SHP77 treated with DMSO at 0.1 percent for 48 hours (cell line): ENCODE data around the gene C14orf132.
"Not testable (repeated sequence)": the region's sequence is repeated elsewhere in the genome, so short reads cannot be mapped to it uniquely, and the experiment has no call there.

Experiments used
- DNase-seq: peaks from one replicate; lab custom pipeline; 2025; lab: John Stamatoyannopoulos, UW

The C14orf132 gene

DNA sequence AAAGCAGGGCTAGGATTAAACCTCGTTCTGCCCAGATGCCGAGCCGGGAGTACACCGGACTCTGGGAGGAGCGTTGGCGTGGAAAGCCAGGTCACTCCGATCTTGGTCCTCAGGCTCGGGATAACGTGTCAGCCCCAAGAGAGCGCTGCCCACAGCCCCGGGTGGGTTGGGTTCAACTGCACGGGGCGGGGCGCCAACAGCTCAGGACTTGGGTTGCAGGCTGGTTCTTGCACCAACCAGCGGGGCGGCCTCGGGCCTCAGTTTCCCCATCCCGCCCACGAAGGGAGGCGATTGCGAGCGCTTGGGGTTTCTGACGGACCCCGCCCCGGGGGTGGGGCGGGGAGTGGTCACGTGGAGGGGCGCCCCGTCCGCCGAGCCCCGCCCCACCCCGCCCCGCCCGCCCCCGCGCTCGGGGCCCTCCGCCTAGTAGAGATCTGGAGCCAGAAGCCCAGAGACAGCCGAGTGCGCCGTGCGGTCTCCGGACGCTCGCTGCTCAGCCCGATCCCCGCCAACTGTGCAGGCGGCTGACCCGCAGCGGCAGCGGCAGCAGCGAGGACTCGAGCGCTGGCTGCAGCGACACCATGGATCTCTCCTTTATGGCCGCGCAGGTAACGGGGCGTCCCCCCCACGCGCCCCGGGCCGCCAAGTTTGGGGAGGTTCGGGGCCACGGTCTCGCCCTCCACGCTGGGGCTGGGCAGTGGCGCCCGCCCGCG is at the start of gene C14orf132:
Gene C14orf132 (plus strand): TSS at position 443 of the 713 bp plus-strand sequence. CDS start 139 bp downstream, at position 582.
- DNase-seq: no peak

DNA sequence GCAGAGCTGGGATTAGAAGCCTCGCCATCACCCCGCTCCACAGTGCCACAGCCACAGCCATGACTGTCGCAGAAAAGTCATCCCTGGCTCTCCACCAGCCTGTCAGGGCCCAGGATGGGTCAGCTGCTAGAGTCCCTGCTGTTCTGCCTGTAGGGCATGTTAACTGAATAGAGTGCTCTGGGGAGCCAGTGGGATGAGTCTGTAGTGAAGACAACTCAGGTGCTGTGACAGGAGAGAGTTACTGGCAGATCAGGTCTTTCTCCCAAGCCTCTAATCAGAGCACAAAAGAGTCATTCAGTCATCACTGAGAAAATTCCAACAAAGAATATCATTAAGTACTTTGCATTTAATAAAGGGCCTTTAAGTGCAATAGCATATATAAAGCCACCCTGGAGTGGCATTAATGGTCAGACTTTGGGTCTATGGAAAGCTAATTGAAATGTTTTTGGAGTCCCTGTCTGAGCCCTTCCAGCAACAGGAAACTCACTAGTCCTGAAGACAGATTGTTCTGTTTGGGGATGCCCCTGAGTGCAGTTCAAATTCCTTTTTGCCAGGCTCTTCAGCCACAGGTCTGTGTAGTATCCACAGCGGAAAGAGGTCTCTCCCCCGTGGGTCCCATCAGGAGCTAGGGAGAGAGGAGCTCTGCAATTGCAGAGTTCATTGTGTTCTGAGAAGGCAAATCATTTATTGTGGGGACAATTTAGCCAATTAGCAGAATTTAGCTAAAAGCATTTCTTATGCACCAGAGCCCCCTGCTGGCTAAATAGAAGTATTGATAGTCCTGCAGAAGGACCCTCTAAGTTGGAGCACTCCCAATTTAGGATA is 45.2 kb upstream of the C14orf132 start:
- peak; percentile 33 for DNase-seq

DNA sequence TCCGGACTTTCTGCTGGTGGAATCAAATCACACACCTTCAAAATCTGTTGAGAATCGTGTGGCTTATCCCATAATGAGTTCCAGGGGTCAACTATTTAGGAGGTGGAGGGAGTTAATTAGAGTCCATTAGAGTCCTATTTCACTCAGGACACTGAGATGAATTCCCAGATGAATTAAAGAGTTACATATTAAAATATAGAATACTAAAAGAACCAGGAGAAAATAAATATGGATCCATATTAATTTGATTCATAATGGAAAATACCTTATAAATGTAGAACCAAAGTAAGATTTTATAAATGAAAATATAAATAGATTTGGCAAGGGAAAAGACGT is 44.6 kb upstream of the C14orf132 start:
- no peak for DNase-seq

GRCh38 chr14:95998656-95999055 is 40.5 kb upstream of the C14orf132 start:
- no peak for DNase-seq

DNA sequence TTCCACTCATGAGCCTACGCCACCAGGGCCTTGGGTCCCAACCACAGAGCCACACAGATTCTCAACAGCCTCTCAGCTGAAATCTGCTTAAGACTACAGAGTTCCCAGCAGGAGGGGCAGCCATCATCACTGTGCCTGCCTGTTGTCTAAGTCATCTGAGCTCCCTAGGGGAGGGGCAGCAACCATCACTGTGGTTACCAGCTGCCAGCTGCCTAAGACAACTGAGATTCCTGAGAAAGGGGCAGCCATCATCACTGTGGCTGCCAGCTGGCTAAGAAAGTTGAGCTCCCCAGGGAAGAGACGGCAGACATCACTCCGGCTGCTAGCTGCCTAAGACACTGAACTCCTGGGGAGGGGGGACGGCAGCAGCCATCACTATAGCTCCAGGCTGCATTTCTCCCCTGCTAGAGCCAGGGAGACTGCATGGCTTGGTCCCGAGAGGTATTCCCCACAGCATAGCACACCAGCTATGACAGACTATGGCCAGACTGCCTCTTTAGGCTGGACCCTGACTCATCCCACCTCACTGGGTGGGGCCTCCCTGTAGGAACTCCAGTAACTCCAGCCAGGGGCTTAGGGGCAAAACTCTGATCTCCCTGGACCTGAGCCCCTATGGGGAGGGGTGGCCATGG is 37.2 kb upstream of the C14orf132 start:
- DNase-seq: no peak

- no peak for DNase-seq
Measured at GRCh38 chr14:96002498-96002884, 36.7 kb upstream of the C14orf132 start.

GRCh38 chr14:96011131-96011530 is 28.0 kb upstream of the C14orf132 start:
- DNase-seq: no peak

GRCh38 chr14:96011607-96012006 is 27.6 kb upstream of the C14orf132 start:
- no peak for DNase-seq

DNA sequence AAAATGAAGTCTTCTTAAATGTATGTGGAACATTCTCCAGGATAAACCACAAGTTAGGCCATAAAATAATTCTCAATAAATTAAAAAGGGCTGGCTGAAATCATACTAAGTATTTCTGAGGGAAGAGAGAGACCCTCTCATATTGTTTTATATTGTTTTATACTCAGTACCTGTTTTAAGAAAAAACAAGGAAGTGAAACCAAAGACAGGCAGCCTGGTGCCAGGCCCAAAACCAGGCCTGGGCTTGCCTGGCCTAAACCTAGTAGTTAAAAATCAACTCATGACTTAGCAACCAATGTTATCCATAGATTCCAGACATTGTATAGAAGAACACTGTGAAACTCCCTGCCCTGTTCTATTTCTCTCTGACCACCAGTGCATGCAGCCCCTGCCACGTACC is 26.4 kb upstream of the C14orf132 start:
- not testable (repeated sequence) for DNase-seq

DNA sequence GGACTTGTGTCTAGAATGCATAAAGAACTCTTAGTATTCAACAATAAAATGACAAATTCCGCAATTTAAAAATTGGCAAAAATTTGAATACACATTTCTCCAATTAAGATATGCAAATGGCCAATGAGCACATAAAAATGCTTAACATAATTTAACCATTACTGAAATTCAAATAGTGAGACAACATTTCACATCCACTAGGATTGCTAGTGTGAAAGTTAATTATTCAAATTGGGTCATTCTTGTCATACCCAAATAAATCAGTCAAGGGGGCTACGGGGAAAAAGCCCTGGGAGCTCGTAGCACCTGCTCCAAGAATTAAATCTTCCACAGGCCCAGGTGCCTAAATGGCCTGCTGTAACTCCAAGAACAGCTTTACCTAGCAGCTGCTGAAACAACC is 25.0 kb upstream of the C14orf132 start:
- DNase-seq: no peak

- peak; percentile 41 for DNase-seq
Measured at GRCh38 chr14:96016501-96017160, 22.5 kb upstream of the C14orf132 start.

GRCh38 chr14:96017882-96018281 is 21.3 kb upstream of the C14orf132 start:
- no peak for DNase-seq

DNA sequence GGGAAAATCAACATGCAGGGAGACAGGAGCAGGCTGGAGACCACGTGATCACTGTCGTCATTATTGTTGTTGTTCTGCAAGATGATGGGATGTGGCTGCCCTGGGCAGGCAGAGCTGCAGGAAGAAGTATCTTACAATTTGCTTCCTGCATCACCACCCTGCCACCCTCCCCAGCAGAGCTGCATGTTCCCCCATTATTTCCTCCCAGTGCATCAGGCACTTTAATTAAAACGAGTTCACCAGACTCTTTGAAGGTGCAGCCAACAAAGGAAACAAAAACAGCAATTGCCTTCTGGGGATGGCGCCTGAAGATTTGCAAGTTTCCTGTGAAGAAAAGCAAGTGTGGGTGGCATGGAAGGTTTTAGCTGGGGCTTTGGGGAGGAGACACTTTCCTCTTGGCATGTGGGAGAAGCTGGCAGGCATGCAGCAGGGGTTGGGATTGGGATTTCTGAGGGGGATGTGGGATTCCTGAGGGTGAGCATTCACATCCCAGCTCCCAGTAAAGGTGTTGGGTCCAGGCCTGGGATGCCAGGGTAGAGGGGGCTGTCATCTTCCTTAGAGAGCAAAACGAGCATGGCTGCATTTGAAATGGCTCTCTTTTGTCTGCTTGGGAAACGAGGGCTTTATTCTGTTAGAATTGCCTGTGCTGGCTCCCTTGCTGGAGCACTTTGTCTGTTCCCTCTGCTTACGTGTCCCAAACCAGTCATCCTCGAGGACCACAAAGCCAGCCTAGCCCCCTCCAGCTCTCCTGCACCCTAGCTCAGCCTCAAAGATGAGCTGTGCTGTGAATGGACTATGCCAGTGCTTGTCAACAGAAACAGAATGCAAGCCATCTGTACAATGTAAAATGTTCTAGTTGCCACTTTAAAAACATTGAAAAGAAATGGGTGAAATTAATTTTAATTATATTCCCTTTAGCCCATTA is 11.5 kb upstream of the C14orf132 start:
- no peak for DNase-seq

- no peak for DNase-seq
Measured at GRCh38 chr14:96029089-96029645, 10.0 kb upstream of the C14orf132 start.

GRCh38 chr14:96030108-96030760 is 8.9 kb upstream of the C14orf132 start:
- no peak for DNase-seq

- no peak for DNase-seq
Measured at GRCh38 chr14:96031691-96032090, 7.5 kb upstream of the C14orf132 start.

GRCh38 chr14:96035456-96035855 is 3.7 kb upstream of the C14orf132 start:
- DNase-seq: no peak

DNA sequence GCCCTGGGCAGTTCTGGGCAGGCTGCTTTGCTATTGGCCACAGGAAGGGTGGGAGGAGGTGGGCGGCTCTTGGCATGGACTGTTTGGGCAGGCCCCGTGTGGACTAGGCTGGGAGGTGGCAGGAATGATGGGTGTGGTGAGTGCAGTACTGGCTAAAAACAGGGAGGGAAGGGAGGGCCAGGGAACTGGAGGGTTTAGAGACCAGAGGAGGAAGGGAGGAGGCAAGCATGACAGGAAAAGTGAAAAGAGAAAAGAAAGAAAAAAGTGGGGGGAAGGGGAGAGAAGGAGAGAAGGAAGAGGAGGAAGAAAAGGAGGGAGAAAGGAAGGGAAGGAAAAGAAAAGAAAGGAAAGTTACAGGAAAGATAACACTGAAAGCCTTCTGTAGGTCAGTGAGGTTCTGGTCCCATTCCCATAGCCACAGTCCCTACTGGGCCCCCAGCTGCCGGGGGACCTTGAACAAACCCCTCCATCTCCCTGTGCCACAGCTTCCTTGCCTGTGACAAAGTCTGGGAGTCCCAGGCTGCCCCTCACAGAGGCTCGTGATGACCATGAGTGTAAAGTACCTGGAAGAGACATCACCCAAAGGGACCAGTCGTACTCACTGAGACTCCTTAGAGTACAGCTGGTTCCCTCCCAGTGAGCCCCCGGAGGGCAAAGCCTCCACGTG is 1.1 kb upstream of the C14orf132 start:
- DNase-seq: peak; percentile 43

DNA sequence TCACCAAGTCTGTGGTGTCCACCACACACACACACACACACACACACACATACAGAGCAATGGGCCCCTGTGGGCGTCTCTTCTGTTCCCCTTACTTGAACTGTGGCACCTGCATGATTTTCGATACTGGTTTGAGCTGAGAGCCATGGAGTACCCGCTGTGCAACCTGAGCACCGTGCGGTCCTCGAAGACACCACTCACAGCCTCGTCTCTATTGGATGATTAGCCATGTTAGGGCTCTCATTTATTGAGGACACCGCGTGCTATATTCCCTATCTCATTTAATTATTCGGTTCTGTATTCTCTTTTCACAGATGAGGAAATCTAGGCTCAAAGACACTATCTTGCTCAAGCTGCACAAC is 623 bp upstream of the C14orf132 start:
- no peak for DNase-seq
